HepG2 (cell line): ENCODE data around the gene LRRC27. TPM values are rescaled to one million over a fixed set of nuclear protein-coding genes. Genes with fewer than 3 reads are reported as not detected.
A peak's percentile ranks its signal among the peaks of the same experiment; 100 is the strongest.
"Not testable (repeated sequence)": the region's sequence is repeated elsewhere in the genome, so short reads cannot be mapped to it uniquely, and the experiment has no call there.

Experiments used
- ATAC-seq: fragments of 200-7000 bp; cut with Tn5 transposase; 3 replicates; pipeline ENCODE4 v1.9.1; 2020; ENCODE audit warnings: mild to moderate bottlenecking, moderate library complexity
- BruUV-seq: library from RNA; stranded (reverse); fragments of 400-500 nt; replicated peaks from 2 replicates; lab custom pipeline; 2021; lab: Mats Ljungman, UMichigan
- CTCF ChIA-PET: fragments of 300-600 bp; formaldehyde crosslinking; extraction: SDS; loops from one replicate; lab custom pipeline; 2021; ENCODE audit warnings: low total read pairs, inconsistent platforms, low intra/inter-chr PET ratio; lab: Yijun Ruan, JAX
- POLR2A ChIA-PET: fragments of 350-600 bp; sonication (Branson Sonifier 250); formaldehyde crosslinking; loops from one replicate; lab custom pipeline; 2020; ENCODE audit warnings: antibody characterized with exemption, inconsistent platforms; lab: Yijun Ruan, JAX
- DNase-seq: peaks from one replicate; pipeline ENCODE4 v3.0.0-alpha.2; 2015; ENCODE audit warnings: low spot score
- FAIRE-seq: peaks from 3 replicates; lab custom pipeline; 2011; peaks lifted over from hg19 to GRCh38; lab: Jason Lieb, UNC
- H2AFZ ChIP-seq: one replicate; pipeline ENCODE4 v1.6.1; 2011; ENCODE audit warnings: low read length, inconsistent platforms
- H3K27ac ChIP-seq: fragments of 300-600 bp; 3 replicates; pipeline ENCODE4 v1.8.0; 2011; ENCODE audit warnings: mixed run types, mild to moderate bottlenecking, mixed read lengths, low read length, inconsistent platforms; ENCODE audit not compliant: insufficient read depth; ENCODE audit errors: extremely low read length
- H3K27me3 ChIP-seq, 2 experiments: fragments of 200-600 bp in 1 of 2; 2 replicates in 1 of 2; 3 replicates in 1 of 2; pipeline versions ENCODE4 v1.6.0 to v1.8.0; 2011; ENCODE audit warnings: low read length in 2 of 2, mild to moderate bottlenecking in 2 of 2, moderate library complexity in 2 of 2, inconsistent platforms in 1 of 2; ENCODE audit not compliant: insufficient read depth in 2 of 2, control insufficient read depth in 1 of 2
- H3K36me3 ChIP-seq, 2 experiments: fragments of 200-600 bp in 1 of 2; replicated peaks in 1 of 2; 2 replicates in 1 of 2; 3 replicates in 1 of 2; pipeline versions ENCODE4 v1.5.1 to v1.8.0; 2011; ENCODE audit warnings: low read length in 2 of 2, inconsistent platforms in 1 of 2; ENCODE audit not compliant: insufficient read depth in 2 of 2, control insufficient read depth in 1 of 2
- H3K4me1 ChIP-seq: 2 replicates; pipeline ENCODE4 v1.5.1; 2012; ENCODE audit warnings: low read length, inconsistent platforms; ENCODE audit not compliant: insufficient read depth
- H3K4me2 ChIP-seq: 2 replicates; pipeline ENCODE4 v1.6.0; 2011; ENCODE audit warnings: low read depth, low read length, inconsistent platforms
- H3K4me3 ChIP-seq, 3 experiments: fragments of 200-600 bp in 1 of 3; sonication (generic), shearing (Covaris generic) in 1 of 3; replicated peaks in 1 of 3; 2 replicates each; pipeline ENCODE4 v1.5.1; 2011 to 2016; ENCODE audit warnings: low read length in 3 of 3, inconsistent platforms in 2 of 3, low read depth in 2 of 3, mild to moderate bottlenecking in 2 of 3, control low read depth in 1 of 3, mixed read lengths in 1 of 3; ENCODE audit not compliant: insufficient read depth in 1 of 3
- H3K79me2 ChIP-seq: one replicate; pipeline ENCODE4 v1.6.1; 2011; ENCODE audit warnings: low read length, inconsistent platforms; ENCODE audit not compliant: insufficient read depth
- H3K9ac ChIP-seq: 2 replicates; pipeline ENCODE4 v1.6.0; 2011; ENCODE audit warnings: mild to moderate bottlenecking, low read depth, low read length, inconsistent platforms; ENCODE audit not compliant: insufficient read depth
- H3K9me3 ChIP-seq: 2 replicates; pipeline ENCODE4 v1.5.1; 2012; ENCODE audit warnings: mild to moderate bottlenecking, low read length
- H4K20me1 ChIP-seq: 2 replicates; pipeline ENCODE4 v1.6.0; 2011; ENCODE audit warnings: inconsistent platforms, mild to moderate bottlenecking, low read length, moderate library complexity; ENCODE audit not compliant: insufficient read depth
- HNF4A ChIP-seq: sonication (generic); formaldehyde crosslinking; IDR thresholded peaks from 2 replicates; pipeline ENCODE4 v1.4.0; 2020; ENCODE audit warnings: missing genetic modification reagents
- JUNB ChIP-seq: sonication (generic); formaldehyde crosslinking; IDR thresholded peaks from 2 replicates; pipeline ENCODE4 v1.8.0; 2022; ENCODE audit warnings: missing genetic modification reagents, mild to moderate bottlenecking, borderline replicate concordance
- MAZ ChIP-seq, 2 experiments: sonication (generic) in 1 of 2; formaldehyde crosslinking in 1 of 2; IDR thresholded peaks; 2 replicates each; pipeline versions ENCODE4 v1.5.0 to v1.6.1; 2012 to 2020; ENCODE audit warnings: low read depth in 2 of 2, mild to moderate bottlenecking in 2 of 2, borderline replicate concordance in 1 of 2, improper control_type of control experiment in 1 of 2, low read length in 1 of 2, missing genetic modification reagents in 1 of 2, moderate library complexity in 1 of 2
- MTA1 ChIP-seq: sonication (generic); formaldehyde crosslinking; IDR thresholded peaks from 2 replicates; pipeline ENCODE4 v1.4.0; 2020; ENCODE audit warnings: missing genetic modification reagents, mild to moderate bottlenecking, borderline replicate concordance
- MXD3 ChIP-seq: IDR thresholded peaks from 2 replicates; pipeline ENCODE4 v1.6.1; 2016; ENCODE audit warnings: mild to moderate bottlenecking, missing biosample characterization, missing genetic modification reagents
- MXI1 ChIP-seq: IDR thresholded peaks from 3 replicates; pipeline ENCODE4 v1.6.1; 2012; ENCODE audit warnings: low read depth, low read length, inconsistent platforms, borderline replicate concordance
- NR1H2 ChIP-seq: sonication (generic); formaldehyde crosslinking; IDR thresholded peaks from 2 replicates; pipeline ENCODE4 v1.8.1; 2022; ENCODE audit warnings: low read depth, missing genetic modification reagents, borderline replicate concordance
- PHF20 ChIP-seq: sonication (generic); formaldehyde crosslinking; IDR thresholded peaks from 2 replicates; pipeline ENCODE4 v1.5.0; 2020; ENCODE audit warnings: mild to moderate bottlenecking, missing genetic modification reagents
- RORA ChIP-seq: sonication (generic); formaldehyde crosslinking; IDR thresholded peaks from 2 replicates; pipeline ENCODE4 v1.5.0; 2020; ENCODE audit warnings: mild to moderate bottlenecking, missing genetic modification reagents, moderate library complexity
- SSRP1 ChIP-seq: IDR thresholded peaks from 2 replicates; pipeline ENCODE4 v1.6.1; 2016; ENCODE audit warnings: control low read depth
- ZFP1 ChIP-seq: IDR thresholded peaks from 2 replicates; pipeline ENCODE4 v1.6.1; 2016
- ZNF34 ChIP-seq: sonication (generic); formaldehyde crosslinking; IDR thresholded peaks from 2 replicates; pipeline ENCODE4 v1.4.0; 2020; ENCODE audit warnings: mild to moderate bottlenecking, missing genetic modification reagents, borderline replicate concordance
- WGBS: methylation state at CpG from one replicate; pipeline ENCODE4 v1.1.6; 2017; ENCODE audit warnings: low lambda C conversion rate; 5-methylcytosine and 5-hydroxymethylcytosine counted together
- in situ Hi-C: cut with HindIII; loops from 2 replicates; pipeline ENCODE4 v1.10.0; 2017; ENCODE audit warnings: low pct_unique_long_range_greater_than_20kb; ENCODE audit not compliant: extremely low pct_ligation_motif_present
- intact Hi-C: fragments of 100-400 bp; cut with micrococcal nuclease; formaldehyde crosslinking; loops from one replicate; pipeline ENCODE4 v1.10.0; 2022; ENCODE audit not compliant: unreplicated experiment
- polyA plus RNA-seq, 8 experiments: library from polyadenylated mRNA; depleted of rRNA in 3 of 8; stranded (reverse) in 7 of 8; unstranded in 1 of 8; fragments of >200 nt; fragmentation: Illumina TruSeq in 4 of 8; extraction: Trizol in 4 of 8; gene quantifications; 2 replicates each; pipeline versions ENCODE4 v1.2.1 to v1.2.3, GENCODE V29; 2011 to 2016; ENCODE audit warnings: low read depth in 4 of 8, missing spikeins in 1 of 8, mixed read lengths in 1 of 8; ENCODE audit not compliant: insufficient read depth in 1 of 8
- total RNA-seq, 5 experiments: library from RNA; depleted of rRNA; stranded (reverse); fragments of >200 nt; fragmentation: Illumina TruSeq; extraction: Trizol; gene quantifications; 2 replicates each; pipeline ENCODE4 v1.2.3, GENCODE V29; 2016; ENCODE audit warnings: low read depth in 1 of 5
- TF ChIP-seq, protein P1 (sequence below): sonication (generic); formaldehyde crosslinking; IDR thresholded peaks from 2 replicates; pipeline ENCODE4 v1.5.0; 2020; ENCODE audit warnings: mild to moderate bottlenecking, missing genetic modification reagents, borderline replicate concordance

LRRC27 gene
- total and polyA plus RNA-seq, 2 of the 13 experiments (the other 11 are each of a cell fraction or from before 2014, with no cell fraction given) = 4.2 to 4.6 TPM

DNA sequence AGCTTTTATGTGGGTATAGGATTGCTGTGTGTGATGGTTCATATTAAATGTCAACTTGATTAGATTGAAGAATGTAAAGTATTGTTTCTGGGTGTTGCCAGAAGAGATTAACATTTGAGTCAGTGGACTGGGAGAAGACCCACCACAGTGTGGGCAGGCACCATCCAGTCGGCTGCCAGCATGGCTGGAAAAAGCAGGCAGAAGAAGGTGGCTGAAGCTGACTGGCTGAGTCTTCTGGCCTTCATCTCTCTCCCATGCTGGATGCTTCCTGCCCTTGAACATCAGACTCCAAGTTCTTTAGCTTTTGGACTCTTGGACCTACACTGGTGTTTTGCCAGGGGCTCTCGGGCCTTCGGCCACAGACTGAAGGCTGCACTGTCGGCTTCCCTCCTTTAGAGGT lies 49.0 kb downstream of the LRRC27 start:
- H3K4me2 ChIP-seq = not testable (repeated sequence)

DNA sequence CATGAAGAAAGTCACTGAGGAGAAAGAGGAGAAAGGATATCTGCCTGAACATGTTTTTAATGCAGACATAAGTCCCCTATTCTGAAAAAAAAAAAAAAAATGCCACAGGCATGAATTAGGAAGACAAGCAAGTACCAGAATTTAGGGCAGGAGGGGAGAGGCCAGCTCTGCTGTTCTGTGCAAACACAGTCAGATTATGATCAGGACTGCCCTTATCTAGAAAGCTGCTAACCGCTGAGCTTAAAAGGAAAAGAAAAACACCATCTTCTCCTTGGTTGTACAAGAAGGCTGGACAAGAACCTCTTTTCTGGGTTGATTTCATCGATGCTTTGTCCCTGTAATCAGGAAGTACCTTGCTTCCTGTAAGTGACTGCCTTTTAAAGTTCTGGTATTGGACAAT lies 49.7 kb downstream of the LRRC27 start:
- H3K79me2 ChIP-seq = no peaks in the 10 kb centered on the region
- peaks cover 3 to 34% of the 10 kb centered on the region in 2 experiments; a peak in 2 of 5 replicates for H3K27me3 ChIP-seq
- H3K4me3 ChIP-seq = no peak overlapping the region
- ATAC-seq = no peak
- no peak for DNase-seq
- no peak overlapping the region for H3K4me2 ChIP-seq
- H2AFZ ChIP-seq = no peak overlapping the region
- BruUV-seq = no TSS peak
- WGBS = 27% methylated on average over 2 of the region's 2 CpGs
- H4K20me1 ChIP-seq = no peaks in the 10 kb centered on the region
- no peak overlapping the region for H3K9ac ChIP-seq
- H3K9me3 ChIP-seq = no peaks in the 10 kb centered on the region
- in situ Hi-C loops = loop anchor here (10.0 kb wide), 1 partner anchor 253 kb away; no protein-coding TSS in a partner anchor
- ChIA-PET POLR2A (no interaction called here), CTCF (no interaction called here)
- no peaks in the 10 kb centered on the region for H3K36me3 ChIP-seq
- no peak overlapping the region for H3K27ac ChIP-seq
- FAIRE-seq = no peak
- TF ChIP-seq RORA (CRISPR knock-in tag) (no peak), MTA1 (CRISPR knock-in tag) (no peak), ZFP1 (no peak), ZNF34 (no peak), JUNB (no peak), MXI1 (no peak), PHF20 (CRISPR knock-in tag) (no peak), NR1H2 (no peak), SSRP1 (CRISPR knock-in tag) (no peak), MXD3 (CRISPR knock-in tag) (no peak), MAZ (IDR thresholded peaks at IDR 0.05; ENCODE audit: borderline replicate concordance, low read depth, low read length) (no peak), MAZ (CRISPR knock-in tag; IDR thresholded peaks at IDR 0.05; ENCODE audit: low read depth) (no peak)
- TF ChIP-seq, protein P1, sequence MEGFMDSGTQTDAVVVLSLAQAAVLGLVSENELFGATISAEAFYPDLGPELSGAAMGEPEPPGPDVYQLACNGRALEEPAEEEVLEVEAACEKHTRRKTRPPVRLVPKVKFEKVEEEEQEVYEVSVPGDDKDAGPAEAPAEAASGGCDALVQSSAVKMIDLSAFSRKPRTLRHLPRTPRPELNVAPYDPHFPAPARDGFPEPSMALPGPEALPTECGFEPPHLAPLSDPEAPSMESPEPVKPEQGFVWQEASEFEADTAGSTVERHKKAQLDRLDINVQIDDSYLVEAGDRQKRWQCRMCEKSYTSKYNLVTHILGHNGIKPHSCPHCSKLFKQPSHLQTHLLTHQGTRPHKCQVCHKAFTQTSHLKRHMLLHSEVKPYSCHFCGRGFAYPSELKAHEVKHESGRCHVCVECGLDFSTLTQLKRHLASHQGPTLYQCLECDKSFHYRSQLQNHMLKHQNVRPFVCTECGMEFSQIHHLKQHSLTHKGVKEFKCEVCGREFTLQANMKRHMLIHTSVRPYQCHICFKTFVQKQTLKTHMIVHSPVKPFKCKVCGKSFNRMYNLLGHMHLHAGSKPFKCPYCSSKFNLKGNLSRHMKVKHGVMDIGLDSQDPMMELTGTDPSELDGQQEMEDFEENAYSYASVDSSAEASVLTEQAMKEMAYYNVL (CRISPR knock-in tag) = no peak
- TF ChIP-seq, all 625 proteins: peak for 0
- peaks cover 42% of the 10 kb centered on the region for H3K4me1 ChIP-seq
- intact Hi-C loops = no loop called here

More for the DNA sequence above, 49.0 kb downstream of the LRRC27 start:
- Histone ChIP-seq H3K27me3 (peaks cover 3 to 33% of the 10 kb centered on the region in 2 experiments; a peak in 2 of 5 replicates), H3K4me1 (peaks cover 49% of the 10 kb centered on the region)
- CTCF ChIA-PET, FAIRE-seq, H3K4me3 ChIP-seq, H3K27ac ChIP-seq, ATAC-seq, H3K9me3 ChIP-seq, H3K9ac ChIP-seq, intact Hi-C loops, H4K20me1 ChIP-seq, POLR2A ChIA-PET, H3K79me2 ChIP-seq, DNase-seq, H2AFZ ChIP-seq, H3K36me3 ChIP-seq, BruUV-seq: not testable (repeated sequence)
- in situ Hi-C loops = loop anchor here (10.0 kb wide), 1 partner anchor 254 kb away; no protein-coding TSS in a partner anchor
- WGBS = 37% methylated on average over 4 of the region's 4 CpGs
- TF ChIP-seq HNF4A (CRISPR knock-in tag) = 0 out of 2 replicates have a peak, but pooled peaks have one; percentile 18
